Measurements from ENCODE around the gene SLC12A5. TPM values are rescaled to one million over a fixed set of nuclear protein-coding genes. Genes with fewer than 3 reads are reported as not detected.

The SLC12A5 gene
- total RNA-seq, 1 donor from 2014 or later: 0.77 TPM

- Histone ChIP-seq H3K4me3 (peak overlapping the region; percentile 42), H3K36me3 (no peaks in the 10 kb centered on the region), H3K79me2 (ENCODE audit: low read depth) (no peaks in the 10 kb centered on the region), H4K20me1 (ENCODE audit: low read depth) (peaks cover 81% of the 10 kb centered on the region), H3K27ac (no peak overlapping the region), H3K4me2 (peak overlapping the region; percentile 78), H3K27me3 (peaks cover 77% of the 10 kb centered on the region), H2AFZ (replicated peaks) (no peak overlapping the region), H3F3A (ENCODE audit: low read depth) (peaks cover 23% of the 10 kb centered on the region), H3K9me3 (ENCODE audit: low read depth) (no peaks in the 10 kb centered on the region), H3K4me1 (peaks cover 13% of the 10 kb centered on the region), H3K9ac (no peak overlapping the region)
- peak overlapping the region; percentile 72 for H3K4me3 Mint-ChIP-seq
- H3K9me3 Mint-ChIP-seq: no peaks in the 10 kb centered on the region
- peak; percentile 80 for DNase-seq (ENCODE audit: low spot score)
- H3K36me3 Mint-ChIP-seq: peaks cover 38% of the 10 kb centered on the region
- H3K27ac Mint-ChIP-seq: no peak overlapping the region
- TF ChIP-seq EZH2 (IDR thresholded peaks at IDR 0.05) (peak; percentile 88), CTCF (IDR thresholded peaks at IDR 0.05) (peak; percentile 46), EZH2phosphoT487 (IDR thresholded peaks at IDR 0.05) (peak; percentile 73)
- peaks cover 11% of the 10 kb centered on the region for H3K4me1 Mint-ChIP-seq
- H3K27me3 Mint-ChIP-seq (ENCODE audit: insufficient read depth, low read depth): peaks cover 41% of the 10 kb centered on the region
Observed at GRCh38 chr20:46057856-46058598, 29.0 kb downstream of the SLC12A5 start.

DNA sequence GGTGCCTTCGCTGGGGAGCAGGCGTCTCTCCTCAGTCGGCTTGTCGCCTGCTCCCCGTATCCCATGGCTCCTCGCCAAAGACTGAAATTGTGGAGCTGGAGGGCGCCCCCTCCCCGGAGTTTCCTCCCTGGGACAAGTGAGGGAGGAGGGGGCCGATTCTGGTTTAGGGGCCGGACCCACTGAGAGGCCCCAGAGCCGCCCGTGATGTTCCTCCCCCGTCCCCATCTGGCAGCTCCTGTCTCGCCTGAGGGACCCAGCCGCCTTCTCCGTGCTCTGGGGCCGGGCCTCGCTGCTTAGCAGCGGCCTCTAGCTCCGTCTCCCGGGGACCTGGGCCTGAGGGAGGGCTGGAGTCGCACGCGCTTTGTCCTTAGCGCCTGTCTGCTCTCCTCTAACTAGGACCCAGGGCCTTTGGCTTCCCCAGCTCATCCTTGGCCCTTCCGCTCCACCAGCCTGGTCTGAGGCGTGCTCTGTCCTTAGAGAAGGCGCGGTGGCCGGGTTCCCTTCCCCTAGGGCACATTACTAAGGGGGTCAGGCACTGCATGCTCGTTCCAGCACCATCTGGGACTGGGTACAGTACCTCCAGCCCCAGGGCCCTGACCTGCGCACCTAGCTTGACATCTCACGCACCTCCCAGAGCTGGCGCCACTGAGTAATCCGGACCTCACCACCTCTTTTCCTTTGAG, 29.7 kb downstream of the SLC12A5 start:
- no peak overlapping the region for H3K27ac Mint-ChIP-seq
- peak overlapping the region; percentile 78 for H3K4me2 ChIP-seq
- no peak overlapping the region for H2AFZ ChIP-seq (replicated peaks)
- no peak overlapping the region for H3K4me3 Mint-ChIP-seq
- H4K20me1 ChIP-seq (ENCODE audit: low read depth): peaks cover 89% of the 10 kb centered on the region
- TF ChIP-seq CTCF (IDR thresholded peaks at IDR 0.05) (no peak), EZH2 (IDR thresholded peaks at IDR 0.05) (no peak), EZH2phosphoT487 (IDR thresholded peaks at IDR 0.05) (no peak)
- peak overlapping the region; percentile 42 for H3K4me3 ChIP-seq
- H3K4me1 Mint-ChIP-seq: peaks cover 11% of the 10 kb centered on the region
- H3K9me3 ChIP-seq (ENCODE audit: low read depth): no peaks in the 10 kb centered on the region
- peaks cover 13% of the 10 kb centered on the region for H3K4me1 ChIP-seq
- peak; percentile 67 for DNase-seq (ENCODE audit: low spot score)
- H3K9me3 Mint-ChIP-seq: no peaks in the 10 kb centered on the region
- H3K36me3 ChIP-seq: no peaks in the 10 kb centered on the region
- peaks cover 23% of the 10 kb centered on the region for H3F3A ChIP-seq (ENCODE audit: low read depth)
- no peak overlapping the region for H3K27ac ChIP-seq
- peaks cover 41% of the 10 kb centered on the region for H3K27me3 Mint-ChIP-seq (ENCODE audit: insufficient read depth, low read depth)
- H3K36me3 Mint-ChIP-seq: peaks cover 42% of the 10 kb centered on the region
- H3K9ac ChIP-seq: no peak overlapping the region
- H3K79me2 ChIP-seq (ENCODE audit: low read depth): no peaks in the 10 kb centered on the region
- peaks cover 70% of the 10 kb centered on the region for H3K27me3 ChIP-seq

DNA sequence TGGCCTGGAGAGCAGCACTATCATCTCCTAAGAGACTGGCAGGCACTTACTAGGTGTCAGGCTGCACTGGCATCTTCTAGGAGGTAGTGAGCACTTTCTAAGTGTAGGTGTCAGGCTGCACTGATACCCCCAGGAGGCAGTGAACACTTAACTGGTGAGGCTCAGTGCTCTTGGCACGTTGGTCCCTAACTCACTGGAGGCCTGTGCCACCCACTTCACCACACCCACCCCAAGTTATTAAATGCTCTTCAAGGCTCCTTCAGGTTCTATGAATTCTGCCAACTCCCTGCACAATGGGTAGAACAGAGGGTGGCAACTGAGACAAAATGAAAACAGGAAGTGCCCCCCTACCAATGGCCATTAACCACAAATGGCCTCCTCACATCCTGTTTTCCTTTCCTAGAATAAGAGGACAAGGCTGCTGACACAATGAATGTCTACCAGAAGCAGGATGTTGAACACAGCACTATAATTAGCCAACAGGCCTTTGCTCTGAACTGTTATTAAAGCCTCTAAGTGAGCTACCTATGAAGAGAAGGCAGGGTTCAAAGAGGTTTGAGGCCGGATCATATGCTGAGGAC, 31.4 kb downstream of the SLC12A5 start:
- Histone ChIP-seq H3K4me1 (peaks cover 13% of the 10 kb centered on the region), H3K4me3 (no peak overlapping the region), H4K20me1 (ENCODE audit: low read depth) (peaks cover 94% of the 10 kb centered on the region), H3K9ac (no peak overlapping the region), H3F3A (ENCODE audit: low read depth) (peaks cover 23% of the 10 kb centered on the region), H3K36me3 (no peaks in the 10 kb centered on the region), H3K4me2 (no peak overlapping the region), H3K79me2 (ENCODE audit: low read depth) (no peaks in the 10 kb centered on the region), H3K27me3 (peaks cover 54% of the 10 kb centered on the region), H3K9me3 (ENCODE audit: low read depth) (no peaks in the 10 kb centered on the region), H3K27ac (no peak overlapping the region), H2AFZ (replicated peaks) (no peak overlapping the region)
- H3K27ac Mint-ChIP-seq: no peak overlapping the region
- H3K9me3 Mint-ChIP-seq: no peaks in the 10 kb centered on the region
- peaks cover 51% of the 10 kb centered on the region for H3K36me3 Mint-ChIP-seq
- H3K4me1 Mint-ChIP-seq: peaks cover 11% of the 10 kb centered on the region
- H3K27me3 Mint-ChIP-seq (ENCODE audit: insufficient read depth, low read depth): peaks cover 36% of the 10 kb centered on the region
- no peak overlapping the region for H3K4me3 Mint-ChIP-seq
- no peak for DNase-seq (ENCODE audit: low spot score)
- TF ChIP-seq CTCF (IDR thresholded peaks at IDR 0.05) (no peak), EZH2phosphoT487 (IDR thresholded peaks at IDR 0.05) (no peak), EZH2 (IDR thresholded peaks at IDR 0.05) (no peak)

Data from neural progenitor cell (in vitro differentiated cells).